Sigmoid colon (tissue), 7 donors: Measurements from ENCODE around the gene FAM3C. TPM values are rescaled to one million over a fixed set of nuclear protein-coding genes. Genes with fewer than 3 reads are reported as not detected.
"Not testable (repeated sequence)": the region's sequence is repeated elsewhere in the genome, so short reads cannot be mapped to it uniquely, and the experiment has no call there.

Experiments used
- DNase-seq: peaks from one replicate; pipeline ENCODE4 v3.0.0-alpha.2; 2019
- H3K27ac ChIP-seq, 4 donors: fragments of 200-600 bp; sonication (generic); one replicate each; pipeline ENCODE4 v1.5.1; 2016 to 2019; ENCODE audit warnings: mild to moderate bottlenecking in 1 of 4
- H3K27me3 ChIP-seq, 3 donors: fragments of 200-600 bp; sonication (generic); one replicate each; pipeline ENCODE4 v1.5.1; 2019; ENCODE audit warnings: mild to moderate bottlenecking in 1 of 3
- H3K36me3 ChIP-seq, 4 donors: fragments of 200-600 bp; sonication (generic); one replicate each; pipeline ENCODE4 v1.5.1; 2016 to 2019
- H3K4me1 ChIP-seq, 4 donors: fragments of 200-600 bp; sonication (generic); one replicate each; pipeline ENCODE4 v1.5.1; 2017 to 2019
- H3K4me3 ChIP-seq, 4 donors: fragments of 200-600 bp; sonication (generic); one replicate each; pipeline ENCODE4 v1.5.1; 2017 to 2019; ENCODE audit warnings: mild to moderate bottlenecking in 2 of 4, moderate library complexity in 1 of 4
- H3K9me3 ChIP-seq, 4 donors: fragments of 200-600 bp in 3 of 4; sonication (generic) in 3 of 4; one replicate each; pipeline versions ENCODE4 v1.5.1 to v1.6.1; 2013 to 2019
- EP300 ChIP-seq, 4 donors: sonication (generic); formaldehyde crosslinking; IDR thresholded peaks; one replicate each; pipeline ENCODE4 v1.6.1; 2017; ENCODE audit warnings: antibody characterized with exemption in 4 of 4
- POLR2A ChIP-seq, 2 donors: fragments of 450-650 bp; IDR thresholded peaks; one replicate each; pipeline ENCODE4 v1.6.1; 2016; ENCODE audit warnings: antibody characterized with exemption in 2 of 2, mild to moderate bottlenecking in 2 of 2, moderate library complexity in 2 of 2
- POLR2AphosphoS5 ChIP-seq, 4 donors: sonication (generic); formaldehyde crosslinking; IDR thresholded peaks; one replicate each; pipeline ENCODE4 v1.6.1; 2017; ENCODE audit warnings: antibody characterized with exemption in 4 of 4
- WGBS, 2 donors: extraction: QIAGEN DNeasy Blood & Tissue Kit; methylation state at CpG; one replicate each; pipeline ENCODE4 v1.1.7; 2013; 5-methylcytosine and 5-hydroxymethylcytosine counted together
- intact Hi-C: fragments of 100-400 bp; cut with DNase I; formaldehyde crosslinking; loops from one replicate; pipeline ENCODE4 v1.15.1; 2023
- polyA plus RNA-seq, 3 donors: library from polyadenylated mRNA; stranded (reverse); fragments of 200-250 nt; gene quantifications; one replicate each; pipeline ENCODE4 v1.2.3, GENCODE V29; 2013
- total RNA-seq, 4 donors: library from RNA; depleted of rRNA; stranded (reverse); fragments of >200 nt; gene quantifications; one replicate each; pipeline ENCODE4 v1.1.0, GENCODE V29; 2016
- TF ChIP-seq, protein P1 (sequence below), 4 experiments: fragments of 450-650 bp in 3 of 4; fragments of 200-600 bp in 1 of 4; IDR thresholded peaks; one replicate each; pipeline ENCODE4 v1.5.1; 2016 to 2019; ENCODE audit warnings: antibody characterized with exemption in 4 of 4, mild to moderate bottlenecking in 3 of 4, moderate library complexity in 2 of 4
- donor health status: healthy with polysubstance abuse.
- donor health status: Bipolar disorder and iron deficiency.
- donor health status: healthy.

The FAM3C gene, protein sequence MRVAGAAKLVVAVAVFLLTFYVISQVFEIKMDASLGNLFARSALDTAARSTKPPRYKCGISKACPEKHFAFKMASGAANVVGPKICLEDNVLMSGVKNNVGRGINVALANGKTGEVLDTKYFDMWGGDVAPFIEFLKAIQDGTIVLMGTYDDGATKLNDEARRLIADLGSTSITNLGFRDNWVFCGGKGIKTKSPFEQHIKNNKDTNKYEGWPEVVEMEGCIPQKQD
- total RNA-seq: 10 to 100 TPM; 32.1 to 58.9 (median 49.2) TPM
- polyA plus RNA-seq: 10 to 100 TPM in 2 of 3 donors, 1 to 10 TPM in 1; 9.0 to 35.2 (median 15.6) TPM

DNA sequence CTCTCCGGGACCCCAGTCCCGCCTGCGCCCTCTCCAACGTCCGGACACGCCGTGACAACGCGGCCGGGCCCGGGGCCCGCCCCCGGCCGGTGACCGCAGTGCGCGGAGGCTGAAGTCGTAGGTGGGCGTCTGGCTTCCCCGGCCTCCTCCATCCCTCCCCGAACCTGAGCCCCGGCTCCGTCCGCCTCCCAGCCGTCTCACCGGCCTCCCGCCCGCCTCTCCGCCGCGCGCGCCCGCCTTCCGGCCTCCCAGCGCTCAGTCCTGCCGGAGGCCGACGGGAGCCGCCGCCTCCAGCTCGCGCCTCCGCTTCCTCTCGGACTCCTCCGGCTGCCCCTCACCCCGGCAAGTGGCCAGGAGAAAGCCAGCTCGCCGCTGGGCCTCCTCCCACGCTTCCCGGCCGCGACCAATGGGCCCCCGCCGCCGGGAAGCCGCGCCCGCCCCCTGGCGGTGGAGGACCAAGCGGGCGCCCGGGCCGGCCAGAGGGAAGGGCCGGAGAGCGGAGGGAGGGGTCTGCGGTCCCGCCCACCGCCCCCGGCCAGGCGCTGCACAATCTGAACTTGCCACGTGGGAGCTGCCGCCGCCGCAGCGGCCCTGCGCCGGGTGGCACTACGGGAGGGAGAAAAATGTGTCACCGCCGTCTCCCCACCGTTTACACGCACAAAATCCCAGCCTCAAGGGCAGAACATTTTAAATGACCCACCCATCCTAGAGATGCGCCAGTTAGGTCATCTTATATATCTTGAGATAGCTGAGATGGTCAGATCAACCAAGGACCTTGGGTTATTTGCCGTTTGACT, at the start of gene FAM3C:
Gene FAM3C (minus strand): TSS at position 348 of the 797 bp plus-strand sequence. CDS start 13,339 bp downstream, outside the sequence.
- Histone ChIP-seq H3K27ac (peak within 1 kb of the TSS; percentile 85 to 89 (median 86)), H3K27me3 (no peaks in the 10 kb centered on the region), H3K9me3 (no peaks in the 10 kb centered on the region), H3K4me3 (peak within 1 kb of the TSS; percentile 60 to 79 (median 77)), H3K4me1 (peaks cover 0 to 24% (median 14%) of the 10 kb centered on the region in 4 donors), H3K36me3 (no peaks in the 10 kb centered on the region)
- peak; percentile 94 for DNase-seq
- intact Hi-C loops: loop anchor here (10.0 kb wide), 1 partner anchor 149 kb away; no protein-coding TSS in a partner anchor
- TF ChIP-seq POLR2A (IDR thresholded peaks at IDR 0.05): peak; percentile 55 to 56
- TF ChIP-seq, protein P1, sequence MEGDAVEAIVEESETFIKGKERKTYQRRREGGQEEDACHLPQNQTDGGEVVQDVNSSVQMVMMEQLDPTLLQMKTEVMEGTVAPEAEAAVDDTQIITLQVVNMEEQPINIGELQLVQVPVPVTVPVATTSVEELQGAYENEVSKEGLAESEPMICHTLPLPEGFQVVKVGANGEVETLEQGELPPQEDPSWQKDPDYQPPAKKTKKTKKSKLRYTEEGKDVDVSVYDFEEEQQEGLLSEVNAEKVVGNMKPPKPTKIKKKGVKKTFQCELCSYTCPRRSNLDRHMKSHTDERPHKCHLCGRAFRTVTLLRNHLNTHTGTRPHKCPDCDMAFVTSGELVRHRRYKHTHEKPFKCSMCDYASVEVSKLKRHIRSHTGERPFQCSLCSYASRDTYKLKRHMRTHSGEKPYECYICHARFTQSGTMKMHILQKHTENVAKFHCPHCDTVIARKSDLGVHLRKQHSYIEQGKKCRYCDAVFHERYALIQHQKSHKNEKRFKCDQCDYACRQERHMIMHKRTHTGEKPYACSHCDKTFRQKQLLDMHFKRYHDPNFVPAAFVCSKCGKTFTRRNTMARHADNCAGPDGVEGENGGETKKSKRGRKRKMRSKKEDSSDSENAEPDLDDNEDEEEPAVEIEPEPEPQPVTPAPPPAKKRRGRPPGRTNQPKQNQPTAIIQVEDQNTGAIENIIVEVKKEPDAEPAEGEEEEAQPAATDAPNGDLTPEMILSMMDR (IDR thresholded peaks at IDR 0.05): peak; percentile 43 to 94 (median 80)
- no peak for TF ChIP-seq EP300 (IDR thresholded peaks at IDR 0.05)
- TF ChIP-seq POLR2AphosphoS5 (IDR thresholded peaks at IDR 0.05): peak; percentile 75 to 94 (median 89)
- 1% methylated on average over 85 of the region's 85 CpGs for WGBS, 2 donors

DNA sequence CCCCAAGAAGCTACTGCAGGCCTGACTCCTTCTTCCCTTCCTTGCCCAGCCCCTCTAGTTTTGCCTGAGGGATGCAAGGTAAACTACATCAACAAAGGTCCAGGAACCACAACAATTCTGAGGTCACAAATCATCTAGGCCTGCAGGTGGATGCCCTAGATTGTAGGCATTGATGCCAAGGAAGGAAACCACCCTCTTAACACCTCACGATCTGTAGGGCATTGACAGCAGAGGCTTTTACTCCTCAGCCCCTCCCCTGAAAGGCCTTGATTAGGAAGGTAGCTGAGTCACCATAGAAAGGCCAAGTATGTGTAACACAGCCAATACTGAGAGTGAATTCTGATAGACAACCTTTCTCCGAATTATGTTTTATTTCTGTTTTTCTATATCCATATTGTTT, 46.7 kb upstream of the FAM3C start:
- H3K4me3 ChIP-seq: no peak overlapping the region
- H3K9me3 ChIP-seq: no peaks in the 10 kb centered on the region
- no peak overlapping the region for H3K27ac ChIP-seq
- TF ChIP-seq EP300 (IDR thresholded peaks at IDR 0.05): no peak
- no peak for TF ChIP-seq POLR2AphosphoS5 (IDR thresholded peaks at IDR 0.05)
- TF ChIP-seq POLR2A (IDR thresholded peaks at IDR 0.05): no peak
- TF ChIP-seq, protein P1 (IDR thresholded peaks at IDR 0.05): no peak
- 72 to 74% methylated on average over 2 of the region's 2 CpGs for WGBS, 2 donors
- H3K36me3 ChIP-seq: no peaks in the 10 kb centered on the region
- peaks cover 0 to 10% (median 8%) of the 10 kb centered on the region in 4 donors for H3K4me1 ChIP-seq
- no peaks in the 10 kb centered on the region for H3K27me3 ChIP-seq
- intact Hi-C loops: no loop called here
- DNase-seq: no peak

DNA sequence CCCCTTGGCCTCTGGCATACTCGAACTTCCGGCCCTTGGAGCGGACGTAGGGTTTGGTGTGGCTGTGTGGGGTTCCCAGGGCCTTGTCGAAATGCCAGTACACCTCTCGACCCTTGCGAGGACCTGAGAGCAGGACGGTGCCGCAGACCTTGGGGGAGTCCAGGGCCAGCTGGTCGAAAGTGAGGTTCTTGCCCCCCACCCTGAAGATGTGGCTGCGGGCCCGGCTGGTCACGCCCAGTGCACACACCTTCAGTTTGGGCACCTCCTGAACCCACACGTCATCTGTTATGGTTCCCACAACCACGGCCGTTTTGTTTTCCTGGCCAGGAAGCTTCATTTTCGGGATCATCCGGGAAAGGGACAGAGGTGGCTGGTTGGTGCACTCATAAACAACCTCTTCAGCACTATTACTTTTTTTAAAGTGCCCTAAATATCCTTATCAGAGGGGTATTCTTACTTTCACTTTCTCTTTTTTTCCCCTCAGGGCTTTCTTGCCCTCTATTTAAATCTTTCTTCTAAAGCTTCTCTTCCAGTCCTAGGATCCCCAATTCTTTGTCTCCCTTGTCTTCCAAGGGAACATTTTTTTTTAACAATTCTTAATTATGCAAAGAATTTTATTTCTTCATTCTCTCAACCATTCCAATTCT, 44.9 kb upstream of the FAM3C start:
- H3K27ac ChIP-seq: peak overlapping the region in 1 of 4 donors; percentile 4
- TF ChIP-seq EP300 (IDR thresholded peaks at IDR 0.05) (no peak), POLR2A (IDR thresholded peaks at IDR 0.05) (no peak), POLR2AphosphoS5 (IDR thresholded peaks at IDR 0.05) (no peak)
- TF ChIP-seq, protein P1 (IDR thresholded peaks at IDR 0.05): no peak
- WGBS, 2 donors: 77 to 80% methylated on average over 18 of the region's 18 CpGs

DNA sequence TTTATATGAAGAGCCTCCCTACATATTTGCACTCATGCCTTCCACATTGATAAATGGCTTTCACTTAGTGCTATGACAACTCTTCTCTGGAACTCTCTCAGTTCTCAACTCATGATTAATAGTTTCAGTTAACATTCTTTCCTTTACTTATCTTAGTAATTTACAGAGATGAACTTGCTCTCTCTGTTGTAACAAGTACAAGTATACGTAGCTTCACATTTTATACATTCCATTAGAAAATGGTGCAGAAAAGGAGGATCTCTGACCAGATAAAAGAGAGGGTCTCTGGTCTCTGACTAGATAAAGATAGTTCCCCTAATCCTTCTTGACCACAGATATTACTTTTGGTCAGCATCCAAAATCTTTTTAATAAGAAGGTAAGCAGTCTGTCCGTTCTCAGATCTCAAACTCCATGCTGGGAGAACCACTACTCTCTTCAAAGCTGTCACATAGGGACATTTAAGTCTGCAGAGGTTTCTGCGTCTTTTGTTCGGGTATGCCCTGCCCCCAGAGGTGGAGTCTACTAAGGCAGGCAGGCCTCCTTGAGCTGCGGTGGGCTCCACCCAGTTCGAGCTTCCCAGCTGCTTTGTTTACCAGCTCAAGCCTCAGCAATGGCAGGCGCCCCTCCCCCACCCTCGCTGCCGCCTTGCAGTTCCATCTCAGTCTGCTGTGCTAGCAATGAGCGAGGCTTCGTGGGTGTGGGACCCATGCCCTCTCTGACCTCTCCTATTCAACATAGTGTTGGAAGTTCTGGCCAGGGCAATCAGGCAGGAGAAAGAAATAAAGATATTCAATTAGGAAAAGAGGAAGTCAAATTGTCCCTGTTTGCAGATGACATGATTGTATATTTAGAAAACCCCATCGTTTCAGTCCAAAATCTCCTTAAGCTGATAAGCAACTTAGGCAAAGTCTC, 42.2 kb upstream of the FAM3C start:
- DNase-seq: peak; percentile 84
- not testable (repeated sequence) for H3K9me3 ChIP-seq, H3K36me3 ChIP-seq, H3K27me3 ChIP-seq
- Histone ChIP-seq H3K4me3 (peak overlapping the region in 3 of 4 donors; percentile 16 to 20 (median 20)), H3K4me1 (peaks cover 0 to 17% (median 14%) of the 10 kb centered on the region in 4 donors), H3K27ac (peak overlapping the region; percentile 4 to 68 (median 42))
- WGBS, 2 donors: 4% methylated on average over 12 of the region's 12 CpGs
- intact Hi-C loops: loop anchor here (5.0 kb wide), 1 partner anchor 49 kb away; no protein-coding TSS in a partner anchor
- TF ChIP-seq, protein P1 (IDR thresholded peaks at IDR 0.05): peak in 1 of 4 experiments; percentile 12
- TF ChIP-seq POLR2AphosphoS5 (IDR thresholded peaks at IDR 0.05): peak in 1 of 4 donors; percentile 10

More for the DNA sequence above, 44.9 kb upstream of the FAM3C start:
- no peak overlapping the region for H3K4me3 ChIP-seq
- H3K4me1 ChIP-seq: peaks cover 0 to 17% (median 14%) of the 10 kb centered on the region in 4 donors
- H3K9me3 ChIP-seq: no peaks in the 10 kb centered on the region
- H3K27me3 ChIP-seq: no peaks in the 10 kb centered on the region
- H3K36me3 ChIP-seq: no peaks in the 10 kb centered on the region
- intact Hi-C loops: no loop called here
- DNase-seq: no peak
